Measurements from ENCODE around the gene IFNL4. TPM values are rescaled to one million over a fixed set of nuclear protein-coding genes. Genes with fewer than 3 reads are reported as not detected.
"Not testable (repeated sequence)": the region's sequence is repeated elsewhere in the genome, so short reads cannot be mapped to it uniquely, and the experiment has no call there.

Gene IFNL4
- total RNA-seq, 1 donor from 2014 or later, result not detected

DNA sequence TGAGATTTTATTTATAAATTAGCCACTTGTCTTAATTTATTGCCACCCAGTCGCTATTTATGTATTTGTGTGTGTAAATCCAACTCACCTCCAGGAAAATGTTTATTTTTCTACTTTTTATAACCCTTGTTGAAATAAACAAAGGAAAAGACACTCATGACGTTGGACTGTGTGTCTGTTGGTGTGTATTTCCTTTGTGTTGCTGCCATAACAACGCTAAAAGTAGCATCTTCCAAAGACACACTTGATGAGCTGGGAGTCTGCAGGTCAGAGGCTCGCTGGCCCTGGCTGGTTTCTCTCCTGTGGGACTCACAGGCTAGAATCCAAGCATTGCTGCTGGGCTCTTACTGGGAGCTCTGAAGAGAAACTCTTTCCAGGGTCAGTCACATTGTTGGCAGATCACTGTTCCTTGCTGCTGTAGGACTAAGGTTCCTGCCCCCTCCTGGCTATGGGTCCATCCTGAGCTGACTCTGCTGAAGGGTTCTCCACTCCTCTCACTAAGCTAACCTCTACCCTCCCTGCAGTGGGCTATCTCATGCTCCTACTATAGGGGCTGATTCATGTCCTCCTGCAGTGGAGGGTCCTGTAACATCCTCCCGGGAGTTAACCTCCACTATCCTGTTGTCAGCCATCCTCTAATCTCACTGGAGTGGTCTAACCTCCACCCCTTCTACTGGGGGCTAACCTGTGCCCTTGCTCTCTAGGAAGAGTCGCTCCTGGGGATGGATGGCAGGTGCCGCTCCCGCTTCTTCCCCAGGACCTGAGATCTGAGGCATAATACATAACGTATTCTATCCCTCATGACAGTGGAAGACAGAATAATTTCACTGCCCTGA lies 21.6 kb upstream of the IFNL4 start:
- H3K27me3 Mint-ChIP-seq (ENCODE audit: low read depth), result peaks cover 56% of the 10 kb centered on the region
- TF ChIP-seq, protein P1, sequence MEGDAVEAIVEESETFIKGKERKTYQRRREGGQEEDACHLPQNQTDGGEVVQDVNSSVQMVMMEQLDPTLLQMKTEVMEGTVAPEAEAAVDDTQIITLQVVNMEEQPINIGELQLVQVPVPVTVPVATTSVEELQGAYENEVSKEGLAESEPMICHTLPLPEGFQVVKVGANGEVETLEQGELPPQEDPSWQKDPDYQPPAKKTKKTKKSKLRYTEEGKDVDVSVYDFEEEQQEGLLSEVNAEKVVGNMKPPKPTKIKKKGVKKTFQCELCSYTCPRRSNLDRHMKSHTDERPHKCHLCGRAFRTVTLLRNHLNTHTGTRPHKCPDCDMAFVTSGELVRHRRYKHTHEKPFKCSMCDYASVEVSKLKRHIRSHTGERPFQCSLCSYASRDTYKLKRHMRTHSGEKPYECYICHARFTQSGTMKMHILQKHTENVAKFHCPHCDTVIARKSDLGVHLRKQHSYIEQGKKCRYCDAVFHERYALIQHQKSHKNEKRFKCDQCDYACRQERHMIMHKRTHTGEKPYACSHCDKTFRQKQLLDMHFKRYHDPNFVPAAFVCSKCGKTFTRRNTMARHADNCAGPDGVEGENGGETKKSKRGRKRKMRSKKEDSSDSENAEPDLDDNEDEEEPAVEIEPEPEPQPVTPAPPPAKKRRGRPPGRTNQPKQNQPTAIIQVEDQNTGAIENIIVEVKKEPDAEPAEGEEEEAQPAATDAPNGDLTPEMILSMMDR (conservative IDR thresholded peaks at IDR 0.05), result no peak
- no peaks in the 10 kb centered on the region for H3K36me3 Mint-ChIP-seq (ENCODE audit: low read depth)
- no peak for DNase-seq (ENCODE audit: low read depth, low spot score)
- H3K4me1 Mint-ChIP-seq, result no peaks in the 10 kb centered on the region
- no peak overlapping the region for H3K27ac Mint-ChIP-seq (ENCODE audit: unreplicated experiment)
- no peaks in the 10 kb centered on the region for H3K9me3 Mint-ChIP-seq
- no peak overlapping the region for H3K4me3 Mint-ChIP-seq

- not testable (repeated sequence) for DNase-seq (ENCODE audit: low read depth, low spot score); H3K4me1 Mint-ChIP-seq; H3K36me3 Mint-ChIP-seq (ENCODE audit: low read depth); H3K27ac Mint-ChIP-seq (ENCODE audit: unreplicated experiment); H3K9me3 Mint-ChIP-seq; H3K4me3 Mint-ChIP-seq
- peaks cover 59% of the 10 kb centered on the region for H3K27me3 Mint-ChIP-seq (ENCODE audit: low read depth)
These were observed 20.7 kb upstream of the IFNL4 start for GRCh38 chr19:39269369-39269768.

DNA sequence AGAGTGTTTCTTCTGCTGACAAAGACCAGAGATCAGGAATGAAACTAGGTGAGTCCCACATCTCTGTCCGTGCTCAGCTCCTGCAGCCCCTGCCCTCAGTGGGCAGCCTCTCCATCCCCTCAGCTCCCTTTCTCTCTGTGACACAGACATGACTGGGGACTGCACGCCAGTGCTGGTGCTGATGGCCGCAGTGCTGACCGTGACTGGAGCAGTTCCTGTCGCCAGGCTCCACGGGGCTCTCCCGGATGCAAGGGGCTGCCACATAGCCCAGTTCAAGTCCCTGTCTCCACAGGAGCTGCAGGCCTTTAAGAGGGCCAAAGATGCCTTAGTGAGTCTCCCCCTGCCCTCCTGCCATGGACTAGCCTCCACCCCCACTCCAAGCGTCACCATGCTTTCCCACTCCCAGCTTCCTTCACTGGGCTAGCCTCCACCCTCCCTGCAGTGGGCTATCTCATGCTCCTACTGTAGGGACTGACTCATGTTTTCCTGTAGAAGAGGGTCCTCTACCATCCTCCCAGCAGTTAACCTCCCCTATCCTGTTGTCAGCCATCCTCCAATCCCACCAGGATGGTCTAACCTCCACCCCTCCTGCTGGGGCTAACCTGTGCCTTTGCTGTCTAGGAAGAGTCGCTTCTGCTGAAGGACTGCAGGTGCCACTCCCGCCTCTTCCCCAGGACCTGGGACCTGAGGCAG lies 20.0 kb upstream of the IFNL4 start:
- not testable (repeated sequence) for H3K36me3 Mint-ChIP-seq (ENCODE audit: low read depth); H3K4me3 Mint-ChIP-seq; DNase-seq (ENCODE audit: low read depth, low spot score); H3K9me3 Mint-ChIP-seq; H3K27ac Mint-ChIP-seq (ENCODE audit: unreplicated experiment); H3K4me1 Mint-ChIP-seq
- peaks cover 64% of the 10 kb centered on the region for H3K27me3 Mint-ChIP-seq (ENCODE audit: low read depth)

DNA sequence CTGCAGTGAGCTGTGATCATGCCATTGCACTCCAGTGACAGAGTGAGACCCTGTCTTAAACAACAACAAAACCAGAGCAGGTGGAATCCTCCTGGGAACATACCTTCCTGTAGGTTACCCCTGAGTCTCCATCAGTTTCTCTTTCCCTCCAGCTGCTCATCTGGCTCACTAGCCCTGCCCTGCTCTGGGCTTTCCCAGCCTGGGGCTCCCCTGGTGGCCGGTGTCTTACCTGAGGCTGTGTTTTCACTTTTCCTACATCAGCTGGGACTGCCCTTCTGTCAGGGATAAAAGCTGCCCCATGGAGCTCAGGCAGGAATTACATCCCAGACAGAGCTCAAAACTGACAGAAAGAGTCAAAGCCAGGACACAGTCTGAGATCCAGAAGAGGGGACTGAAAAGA lies 19.4 kb upstream of the IFNL4 start, which contains the start of gene IFNL2:
Gene IFNL2, plus strand, starts transcription at position 312 of the 400 bp plus-strand sequence. CDS start 173 bp downstream, outside the sequence.
- H3K9me3 Mint-ChIP-seq; DNase-seq (ENCODE audit: low read depth, low spot score); H3K27ac Mint-ChIP-seq (ENCODE audit: unreplicated experiment); H3K4me3 Mint-ChIP-seq; H3K36me3 Mint-ChIP-seq (ENCODE audit: low read depth); H3K4me1 Mint-ChIP-seq: not testable (repeated sequence)
- H3K27me3 Mint-ChIP-seq (ENCODE audit: low read depth), result peaks cover 68% of the 10 kb centered on the region

GRCh38 chr19:39265321-39265916 lies 16.8 kb upstream of the IFNL4 start:
- peaks cover 4% of the 10 kb centered on the region for H3K4me1 Mint-ChIP-seq
- H3K9me3 Mint-ChIP-seq, result no peaks in the 10 kb centered on the region
- H3K27me3 Mint-ChIP-seq (ENCODE audit: low read depth), result peaks cover 80% of the 10 kb centered on the region
- no peak for DNase-seq (ENCODE audit: low read depth, low spot score)
- H3K4me3 Mint-ChIP-seq, result no peak overlapping the region
- H3K27ac Mint-ChIP-seq (ENCODE audit: unreplicated experiment), result no peak overlapping the region
- TF ChIP-seq, protein P1 (conservative IDR thresholded peaks at IDR 0.05), result no peak
- no peaks in the 10 kb centered on the region for H3K36me3 Mint-ChIP-seq (ENCODE audit: low read depth)

- peak; percentile 28 for DNase-seq (ENCODE audit: low read depth, low spot score)
These were observed 15.9 kb upstream of the IFNL4 start for GRCh38 chr19:39264306-39265290.

More at GRCh38 chr19:39264306-39265290, 15.9 kb upstream of the IFNL4 start:
- Mint-ChIP-seq H3K27me3 (ENCODE audit: low read depth) (peaks cover 78% of the 10 kb centered on the region), H3K4me3 (no peak overlapping the region), H3K4me1 (peaks cover 4% of the 10 kb centered on the region), H3K36me3 (ENCODE audit: low read depth) (no peaks in the 10 kb centered on the region), H3K9me3 (no peaks in the 10 kb centered on the region), H3K27ac (ENCODE audit: unreplicated experiment) (no peak overlapping the region)
- TF ChIP-seq, protein P1 (conservative IDR thresholded peaks at IDR 0.05), result no peak

Data from neural crest cell (in vitro differentiated cells).